ENCODE measurements around the gene MAMLD1. TPM values are rescaled to one million over a fixed set of nuclear protein-coding genes. Genes with fewer than 3 reads are reported as not detected.

Gene MAMLD1
- polyA plus RNA-seq, 1 donor (not counting 4 experiments of a cell fraction or from before 2014, with no cell fraction given) = 0.98 TPM

DNA sequence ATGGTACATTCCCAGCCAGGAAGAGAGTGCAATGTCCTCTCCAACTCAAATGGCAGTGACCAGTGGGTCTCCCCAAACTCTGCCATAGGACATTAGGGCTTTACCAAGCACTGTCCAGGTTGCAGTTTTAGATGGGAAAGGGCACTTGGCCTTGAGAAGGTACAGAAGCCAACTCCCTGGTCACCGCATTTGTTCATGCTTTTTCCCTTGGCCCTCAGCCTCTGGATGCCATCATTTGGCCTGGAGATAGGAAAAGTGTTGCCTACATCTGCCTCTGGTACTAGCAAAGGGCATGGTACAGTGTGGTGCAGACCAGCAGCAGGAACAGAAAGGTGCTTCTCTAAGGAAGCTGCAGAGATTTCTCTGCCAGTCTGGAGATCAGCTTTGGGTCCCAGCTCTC lies 93.8 kb downstream of the MAMLD1 start:
- dilution Hi-C loops (cut with MboI; ENCODE audit: extremely low pct_ligation_motif_present, low sequenced_read_pairs) = no loop called here
- FAIRE-seq (no peak), DNase-seq (ENCODE audit: low read depth, low spot score) (no peak)
- Histone ChIP-seq H2AFZ (ENCODE audit: control insufficient read depth, low read length) (no peak overlapping the region), H3K4me2 (ENCODE audit: control insufficient read depth, extremely low read depth, insufficient read depth, low read depth, low read length) (no peak overlapping the region), H3K9ac (ENCODE audit: control insufficient read depth, extremely low read depth, insufficient read depth, low read length) (no peak overlapping the region), H3K4me1 (ENCODE audit: control insufficient read depth, extremely low read depth, insufficient read depth, low read length) (peaks cover 9% of the 10 kb centered on the region), H3K27ac (ENCODE audit: control insufficient read depth, insufficient read depth, low read length) (no peak overlapping the region), H3K79me2 (ENCODE audit: control insufficient read depth, insufficient read depth, low read length) (no peaks in the 10 kb centered on the region), H3K36me3 (ENCODE audit: control insufficient read depth in 2 of 2, extremely low read depth in 1 of 2, insufficient read depth in 2 of 2, low read length in 2 of 2) (no peaks in the 10 kb centered on the region), H3K9me1 (ENCODE audit: control insufficient read depth, extremely low read depth, insufficient read depth, low read length) (no peaks in the 10 kb centered on the region), H3K4me3 (ENCODE audit: control insufficient read depth in 2 of 3, extremely low read depth in 1 of 3, insufficient read depth in 2 of 3, low read depth in 1 of 3, low read length in 3 of 3) (no peak overlapping the region), H4K20me1 (ENCODE audit: control insufficient read depth, extremely low read depth, insufficient read depth, low read length) (no peaks in the 10 kb centered on the region), H3K27me3 (ENCODE audit: control insufficient read depth, extremely low read depth, insufficient read depth, low read length) (no peaks in the 10 kb centered on the region), H3K9me3 (ENCODE audit: control insufficient read depth, low read depth, low read length) (no peaks in the 10 kb centered on the region)
- TF ChIP-seq, protein P1, sequence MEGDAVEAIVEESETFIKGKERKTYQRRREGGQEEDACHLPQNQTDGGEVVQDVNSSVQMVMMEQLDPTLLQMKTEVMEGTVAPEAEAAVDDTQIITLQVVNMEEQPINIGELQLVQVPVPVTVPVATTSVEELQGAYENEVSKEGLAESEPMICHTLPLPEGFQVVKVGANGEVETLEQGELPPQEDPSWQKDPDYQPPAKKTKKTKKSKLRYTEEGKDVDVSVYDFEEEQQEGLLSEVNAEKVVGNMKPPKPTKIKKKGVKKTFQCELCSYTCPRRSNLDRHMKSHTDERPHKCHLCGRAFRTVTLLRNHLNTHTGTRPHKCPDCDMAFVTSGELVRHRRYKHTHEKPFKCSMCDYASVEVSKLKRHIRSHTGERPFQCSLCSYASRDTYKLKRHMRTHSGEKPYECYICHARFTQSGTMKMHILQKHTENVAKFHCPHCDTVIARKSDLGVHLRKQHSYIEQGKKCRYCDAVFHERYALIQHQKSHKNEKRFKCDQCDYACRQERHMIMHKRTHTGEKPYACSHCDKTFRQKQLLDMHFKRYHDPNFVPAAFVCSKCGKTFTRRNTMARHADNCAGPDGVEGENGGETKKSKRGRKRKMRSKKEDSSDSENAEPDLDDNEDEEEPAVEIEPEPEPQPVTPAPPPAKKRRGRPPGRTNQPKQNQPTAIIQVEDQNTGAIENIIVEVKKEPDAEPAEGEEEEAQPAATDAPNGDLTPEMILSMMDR (optimal IDR thresholded peaks at IDR 0.05 in 1 of 3, IDR thresholded peaks at IDR 0.05 in 1 of 3, conservative IDR thresholded peaks at IDR 0.05 in 1 of 3; ENCODE audit: extremely low read depth in 1 of 3, insufficient read depth in 2 of 3, low read length in 3 of 3) = no peak
- TF ChIP-seq EZH2 (IDR thresholded peaks at IDR 0.05; ENCODE audit: low read length) = no peak

DNA sequence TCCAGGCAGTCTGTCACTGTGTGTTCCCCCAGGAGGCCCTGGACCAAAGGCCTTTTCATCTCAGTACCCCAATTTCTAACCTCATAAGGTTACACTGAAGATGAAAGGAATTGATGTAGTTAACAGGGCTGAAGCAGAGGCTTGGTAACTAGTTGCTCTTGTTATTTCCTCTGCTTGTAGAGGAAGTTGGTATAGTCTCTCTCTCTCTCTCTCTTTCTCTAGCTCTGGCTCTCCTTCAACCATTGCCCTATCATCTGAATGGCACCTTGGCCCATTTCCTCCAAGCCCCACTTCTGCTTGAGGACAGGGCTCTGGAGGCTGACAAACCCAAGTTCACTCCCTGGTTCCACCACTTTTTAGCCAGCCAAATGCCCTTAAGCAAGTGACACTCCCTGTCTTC lies 96.1 kb downstream of the MAMLD1 start:
- no peak for TF ChIP-seq EZH2 (IDR thresholded peaks at IDR 0.05; ENCODE audit: low read length)
- TF ChIP-seq, protein P1 (optimal IDR thresholded peaks at IDR 0.05 in 1 of 3, IDR thresholded peaks at IDR 0.05 in 1 of 3, conservative IDR thresholded peaks at IDR 0.05 in 1 of 3; ENCODE audit: extremely low read depth in 1 of 3, insufficient read depth in 2 of 3, low read length in 3 of 3) = no peak
- FAIRE-seq = no peak
- Histone ChIP-seq H3K9me3 (ENCODE audit: control insufficient read depth, low read depth, low read length) (no peaks in the 10 kb centered on the region), H3K27ac (ENCODE audit: control insufficient read depth, insufficient read depth, low read length) (no peak overlapping the region), H3K4me3 (ENCODE audit: control insufficient read depth in 2 of 3, extremely low read depth in 1 of 3, insufficient read depth in 2 of 3, low read depth in 1 of 3, low read length in 3 of 3) (no peak overlapping the region), H3K36me3 (ENCODE audit: control insufficient read depth in 2 of 2, extremely low read depth in 1 of 2, insufficient read depth in 2 of 2, low read length in 2 of 2) (no peaks in the 10 kb centered on the region), H3K9ac (ENCODE audit: control insufficient read depth, extremely low read depth, insufficient read depth, low read length) (no peak overlapping the region), H3K9me1 (ENCODE audit: control insufficient read depth, extremely low read depth, insufficient read depth, low read length) (no peaks in the 10 kb centered on the region), H2AFZ (ENCODE audit: control insufficient read depth, low read length) (no peak overlapping the region), H3K4me1 (ENCODE audit: control insufficient read depth, extremely low read depth, insufficient read depth, low read length) (peaks cover 9% of the 10 kb centered on the region), H3K4me2 (ENCODE audit: control insufficient read depth, extremely low read depth, insufficient read depth, low read depth, low read length) (no peak overlapping the region), H3K79me2 (ENCODE audit: control insufficient read depth, insufficient read depth, low read length) (no peaks in the 10 kb centered on the region), H3K27me3 (ENCODE audit: control insufficient read depth, extremely low read depth, insufficient read depth, low read length) (no peaks in the 10 kb centered on the region), H4K20me1 (ENCODE audit: control insufficient read depth, extremely low read depth, insufficient read depth, low read length) (no peaks in the 10 kb centered on the region)
- dilution Hi-C loops (cut with MboI; ENCODE audit: extremely low pct_ligation_motif_present, low sequenced_read_pairs) = no loop called here
- DNase-seq (ENCODE audit: low read depth, low spot score) = no peak

Measured in keratinocyte (primary cell).